MM.1S (cell line): ENCODE results near the gene ARPIN.

Experiments used
- DNase-seq: peaks from one replicate; pipeline ENCODE4 v3.0.0-alpha.2; 2015
- H2AFZ ChIP-seq: fragments of 300-600 bp; sonication (generic); 2 replicates; pipeline ENCODE4 v1.6.0; 2016; ENCODE audit warnings: antibody characterized with exemption, low read length
- H3F3A ChIP-seq: fragments of 300-600 bp; sonication (generic); 2 replicates; pipeline ENCODE4 v1.6.1; 2016; ENCODE audit warnings: mild to moderate bottlenecking, antibody characterized with exemption, low read length, moderate library complexity, mixed read lengths; ENCODE audit not compliant: insufficient read depth
- H3K27ac ChIP-seq: fragments of 300-600 bp; sonication (generic); 2 replicates; pipeline ENCODE4 v1.5.1; 2016; ENCODE audit warnings: mild to moderate bottlenecking, low read length
- H3K27me3 ChIP-seq: fragments of 300-600 bp; sonication (generic); replicated peaks from 2 replicates; pipeline ENCODE4 v1.6.0; 2016; ENCODE audit warnings: low read length; ENCODE audit not compliant: insufficient read depth
- H3K36me3 ChIP-seq: fragments of 300-600 bp; sonication (generic); replicated peaks from 2 replicates; pipeline ENCODE4 v1.6.1; 2016; ENCODE audit warnings: mild to moderate bottlenecking, low read length, mixed read lengths; ENCODE audit not compliant: insufficient read depth
- H3K4me1 ChIP-seq: fragments of 300-600 bp; sonication (generic); 2 replicates; pipeline ENCODE4 v1.6.1; 2016; ENCODE audit warnings: low read length, mixed read lengths
- H3K4me2 ChIP-seq: fragments of 300-600 bp; sonication (generic); 2 replicates; pipeline ENCODE4 v1.6.0; 2016; ENCODE audit warnings: low read depth, low read length
- H3K4me3 ChIP-seq: fragments of 300-600 bp; sonication (generic); 2 replicates; pipeline ENCODE4 v1.5.1; 2016; ENCODE audit warnings: low read length, mixed read lengths
- H3K79me2 ChIP-seq: fragments of 300-600 bp; sonication (generic); 2 replicates; pipeline ENCODE4 v1.6.1; 2016; ENCODE audit warnings: mixed run types, low read length, mixed read lengths
- H3K9ac ChIP-seq: fragments of 300-600 bp; sonication (generic); 2 replicates; pipeline ENCODE4 v1.6.1; 2016; ENCODE audit warnings: low read length, mixed read lengths
- H3K9me2 ChIP-seq: fragments of 300-600 bp; sonication (generic); replicated peaks from 2 replicates; pipeline ENCODE4 v1.6.1; 2016; ENCODE audit warnings: mild to moderate bottlenecking, low read length, mixed read lengths; ENCODE audit not compliant: insufficient read depth
- H3K9me3 ChIP-seq: fragments of 300-600 bp; sonication (generic); replicated peaks from 2 replicates; pipeline ENCODE4 v1.6.1; 2016; ENCODE audit warnings: mild to moderate bottlenecking, low read length, mixed read lengths; ENCODE audit not compliant: insufficient read depth
- H4K20me1 ChIP-seq: fragments of 300-600 bp; sonication (generic); 2 replicates; pipeline ENCODE4 v1.6.1; 2016; ENCODE audit warnings: mild to moderate bottlenecking, low read length, moderate library complexity, mixed read lengths; ENCODE audit not compliant: insufficient read depth
- EZH2 ChIP-seq: fragments of 300-600 bp; sonication (generic); optimal IDR thresholded peaks from 2 replicates; pipeline ENCODE3; 2017; ENCODE audit warnings: low read depth, mild to moderate bottlenecking, antibody characterized with exemption, low read length, mixed read lengths
- EZH2phosphoT487 ChIP-seq: fragments of 300-600 bp; sonication (generic); IDR thresholded peaks from 2 replicates; pipeline ENCODE4 v1.6.1; 2018; ENCODE audit warnings: antibody characterized with exemption, low read length
- TF ChIP-seq, protein P1 (sequence below): fragments of 300-600 bp; sonication (generic); IDR thresholded peaks from 2 replicates; pipeline ENCODE4 v1.5.1; 2016; ENCODE audit warnings: antibody characterized with exemption, low read length, mixed read lengths

ARPIN gene

DNA sequence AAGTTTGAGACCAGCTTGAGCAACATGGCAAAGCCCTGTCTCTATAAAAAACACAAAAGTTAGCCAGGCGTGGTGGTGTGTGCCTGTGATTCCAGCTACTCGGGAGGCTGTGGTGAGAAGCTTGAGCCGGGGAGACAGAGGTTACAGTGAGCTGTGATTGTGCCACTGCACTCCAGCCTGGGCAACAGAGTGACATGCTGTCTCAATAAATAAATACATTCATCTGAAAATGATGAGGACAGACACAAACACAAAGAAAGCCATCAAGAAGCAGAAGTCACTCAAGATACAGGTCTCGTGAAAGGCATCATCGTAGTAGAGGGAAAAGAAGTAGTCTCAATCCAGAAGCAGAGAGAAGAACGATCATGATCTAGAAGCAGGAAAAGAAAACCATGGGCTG, 37.0 kb downstream of the ARPIN start:
- H3K9ac ChIP-seq, result no peak overlapping the region
- H3K9me2 ChIP-seq, result no peaks in the 10 kb centered on the region
- no peaks in the 10 kb centered on the region for H4K20me1 ChIP-seq
- no peak for DNase-seq
- H3K9me3 ChIP-seq, result no peaks in the 10 kb centered on the region
- no peaks in the 10 kb centered on the region for H3K27me3 ChIP-seq
- no peaks in the 10 kb centered on the region for H3K79me2 ChIP-seq
- H3K4me1 ChIP-seq, result peaks cover 5% of the 10 kb centered on the region; the same call in 1 of the 2 replicates
- H3K4me3 ChIP-seq, result no peak overlapping the region
- H3K4me2 ChIP-seq, result no peak overlapping the region
- peaks cover 6% of the 10 kb centered on the region; the same call in 1 of the 2 replicates for H3F3A ChIP-seq
- H3K36me3 ChIP-seq, result 0 out of 2 replicates have a peak, but pooled peaks cover 4% of the 10 kb centered on the region
- H3K27ac ChIP-seq, result no peak overlapping the region
- TF ChIP-seq, protein P1, sequence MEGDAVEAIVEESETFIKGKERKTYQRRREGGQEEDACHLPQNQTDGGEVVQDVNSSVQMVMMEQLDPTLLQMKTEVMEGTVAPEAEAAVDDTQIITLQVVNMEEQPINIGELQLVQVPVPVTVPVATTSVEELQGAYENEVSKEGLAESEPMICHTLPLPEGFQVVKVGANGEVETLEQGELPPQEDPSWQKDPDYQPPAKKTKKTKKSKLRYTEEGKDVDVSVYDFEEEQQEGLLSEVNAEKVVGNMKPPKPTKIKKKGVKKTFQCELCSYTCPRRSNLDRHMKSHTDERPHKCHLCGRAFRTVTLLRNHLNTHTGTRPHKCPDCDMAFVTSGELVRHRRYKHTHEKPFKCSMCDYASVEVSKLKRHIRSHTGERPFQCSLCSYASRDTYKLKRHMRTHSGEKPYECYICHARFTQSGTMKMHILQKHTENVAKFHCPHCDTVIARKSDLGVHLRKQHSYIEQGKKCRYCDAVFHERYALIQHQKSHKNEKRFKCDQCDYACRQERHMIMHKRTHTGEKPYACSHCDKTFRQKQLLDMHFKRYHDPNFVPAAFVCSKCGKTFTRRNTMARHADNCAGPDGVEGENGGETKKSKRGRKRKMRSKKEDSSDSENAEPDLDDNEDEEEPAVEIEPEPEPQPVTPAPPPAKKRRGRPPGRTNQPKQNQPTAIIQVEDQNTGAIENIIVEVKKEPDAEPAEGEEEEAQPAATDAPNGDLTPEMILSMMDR, result no peak
- TF ChIP-seq EZH2phosphoT487 (no peak), EZH2 (no peak)
- H2AFZ ChIP-seq, result no peak overlapping the region

DNA sequence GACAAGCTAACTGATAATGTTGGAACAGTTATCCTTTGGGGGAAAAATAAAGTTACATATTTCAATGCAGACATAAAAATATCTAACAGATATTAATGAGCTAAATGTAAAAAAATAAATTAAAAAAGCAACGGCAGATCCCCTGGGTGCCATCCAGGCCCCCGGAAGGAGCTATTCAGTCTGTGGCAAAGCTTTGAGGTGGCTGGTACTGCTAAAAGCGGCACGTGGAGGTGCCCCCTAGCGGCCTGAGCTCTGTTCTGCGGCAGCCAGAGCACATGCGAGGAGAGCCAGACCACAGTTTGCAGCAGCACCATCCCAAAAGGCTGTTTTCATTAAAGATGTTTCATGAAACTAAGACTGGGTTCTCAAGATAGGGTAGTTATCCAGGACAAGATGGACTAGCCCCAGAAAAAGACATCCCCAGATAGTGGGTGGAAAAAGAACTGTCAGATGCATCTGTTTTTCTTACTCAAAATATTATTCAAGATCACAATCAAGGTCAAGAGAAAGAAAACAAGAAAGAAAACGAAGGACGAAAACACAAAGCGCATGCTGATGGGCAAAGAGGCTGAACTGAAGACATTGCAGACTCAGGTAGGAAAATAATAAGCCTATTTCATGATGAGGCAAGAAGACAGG, 37.7 kb downstream of the ARPIN start:
- H3F3A ChIP-seq, result peaks cover 6% of the 10 kb centered on the region; the same call in 1 of the 2 replicates
- 0 out of 2 replicates have a peak, but pooled peaks cover 4% of the 10 kb centered on the region for H3K36me3 ChIP-seq
- TF ChIP-seq EZH2phosphoT487, result no peak
- TF ChIP-seq, protein P1, result peak; percentile 97
- no peak overlapping the region for H3K4me2 ChIP-seq
- no peaks in the 10 kb centered on the region for H3K9me3 ChIP-seq
- H3K9ac ChIP-seq, result no peak overlapping the region
- H2AFZ ChIP-seq, result no peak overlapping the region
- no peaks in the 10 kb centered on the region for H3K27me3 ChIP-seq
- peak; percentile 88 for DNase-seq
- no peaks in the 10 kb centered on the region for H3K9me2 ChIP-seq
- H3K4me3 ChIP-seq, result no peak overlapping the region
- H3K27ac ChIP-seq, result no peak overlapping the region
- H4K20me1 ChIP-seq, result no peaks in the 10 kb centered on the region
- H3K4me1 ChIP-seq, result peaks cover 5% of the 10 kb centered on the region; the same call in 1 of the 2 replicates
- no peaks in the 10 kb centered on the region for H3K79me2 ChIP-seq

DNA sequence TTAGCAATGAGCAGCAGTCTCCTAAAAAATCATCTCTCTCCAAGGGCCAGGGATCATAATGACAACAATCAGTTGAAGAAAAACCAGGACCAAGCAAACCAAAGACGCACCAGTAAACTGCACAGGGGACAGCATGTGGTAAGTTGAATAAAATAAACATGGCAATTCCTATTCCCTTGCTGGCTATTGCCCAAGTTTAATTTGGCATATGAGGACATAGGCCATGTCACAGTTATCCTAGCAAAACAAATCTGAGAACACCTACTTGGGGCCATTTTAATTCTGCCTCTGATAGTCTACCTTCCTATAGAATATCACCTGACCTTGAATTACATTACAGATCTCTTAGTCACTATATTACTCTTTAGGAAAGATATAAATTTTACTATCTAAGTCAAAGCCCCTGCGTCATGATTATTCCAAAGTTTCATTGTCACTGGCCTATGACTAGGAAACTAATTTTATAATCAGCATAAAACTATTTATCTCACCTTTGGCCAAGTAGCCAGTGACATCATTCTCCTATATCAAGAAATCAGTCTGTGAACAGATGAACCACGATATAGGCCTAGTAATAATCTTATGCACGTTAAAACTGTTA, 42.0 kb downstream of the ARPIN start:
- H3K4me3 ChIP-seq, result no peak overlapping the region
- no peaks in the 10 kb centered on the region for H3K27me3 ChIP-seq
- H4K20me1 ChIP-seq, result no peaks in the 10 kb centered on the region
- TF ChIP-seq EZH2phosphoT487 (no peak), EZH2 (no peak)
- TF ChIP-seq, protein P1, result no peak
- H3K9me2 ChIP-seq, result no peaks in the 10 kb centered on the region
- peaks cover 6% of the 10 kb centered on the region; the same call in 1 of the 2 replicates for H3F3A ChIP-seq
- peaks cover 5% of the 10 kb centered on the region; the same call in 1 of the 2 replicates for H3K4me1 ChIP-seq
- no peak overlapping the region for H3K27ac ChIP-seq
- no peak overlapping the region for H3K4me2 ChIP-seq
- H3K79me2 ChIP-seq, result no peaks in the 10 kb centered on the region
- H2AFZ ChIP-seq, result no peak overlapping the region
- H3K9ac ChIP-seq, result no peak overlapping the region
- no peak for DNase-seq
- no peaks in the 10 kb centered on the region for H3K36me3 ChIP-seq
- no peaks in the 10 kb centered on the region for H3K9me3 ChIP-seq
